HUDEP-2 (cell line): ENCODE measurements around the gene C10orf62.
"Not testable (repeated sequence)": the region's sequence is repeated elsewhere in the genome, so short reads cannot be mapped to it uniquely, and the experiment has no call there.

ENCODE experiments used
- DNase-seq, 76 experiments: peaks; one replicate each; lab custom pipeline; 2025; ENCODE audit not compliant: unreplicated experiment in 76 of 76; lab: John Stamatoyannopoulos, UW

Gene C10orf62

GRCh38 chr10:97618285-97618684 lies 28.8 kb downstream of the C10orf62 start:
- DNase-seq = no peak

- no peak for DNase-seq
These were observed 29.2 kb downstream of the C10orf62 start for GRCh38 chr10:97618733-97619132.

- DNase-seq = no peak
These were observed 33.8 kb downstream of the C10orf62 start for GRCh38 chr10:97623277-97623676.

DNA sequence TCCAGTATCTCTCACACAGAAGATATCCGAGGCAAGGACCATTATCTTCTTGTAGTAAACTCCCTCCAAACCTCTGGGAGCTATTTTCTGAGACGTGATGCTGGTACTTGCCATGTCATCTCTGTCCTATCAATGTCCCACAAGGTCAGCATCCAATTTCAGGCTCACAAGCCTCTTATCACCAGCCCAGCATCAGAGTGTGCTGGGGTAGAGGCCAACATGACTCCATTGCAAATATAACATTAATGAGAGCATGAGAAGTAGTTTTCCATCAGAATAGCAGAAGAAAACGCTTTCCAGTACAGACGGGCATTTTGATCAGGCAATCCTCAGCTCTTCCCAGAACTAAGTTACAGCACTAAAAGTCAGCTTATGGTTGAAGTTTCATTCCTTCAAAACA lies 38.2 kb downstream of the C10orf62 start:
- DNase-seq = peak in 43 of 76 experiments; percentile 5 to 70 (median 37)

DNA sequence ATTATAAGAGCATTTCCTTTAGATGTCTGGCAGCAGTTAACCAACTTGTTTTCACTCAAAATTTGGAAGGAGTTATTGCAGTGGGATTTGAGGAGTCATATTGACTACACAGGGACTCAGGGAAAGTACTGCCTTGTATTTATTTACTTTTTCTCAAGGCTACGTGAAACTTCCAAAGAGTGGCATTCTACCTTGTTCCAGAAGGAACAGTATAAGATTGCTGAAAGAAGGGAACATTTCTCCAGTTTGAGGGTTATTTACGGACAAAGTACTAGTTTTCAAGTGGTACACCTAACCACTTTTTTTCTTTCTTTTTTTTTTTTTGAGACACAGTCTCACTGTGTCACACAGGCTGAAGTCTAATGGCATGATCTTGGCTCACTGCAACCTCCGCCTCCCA lies 38.7 kb downstream of the C10orf62 start:
- DNase-seq = no peak

DNA sequence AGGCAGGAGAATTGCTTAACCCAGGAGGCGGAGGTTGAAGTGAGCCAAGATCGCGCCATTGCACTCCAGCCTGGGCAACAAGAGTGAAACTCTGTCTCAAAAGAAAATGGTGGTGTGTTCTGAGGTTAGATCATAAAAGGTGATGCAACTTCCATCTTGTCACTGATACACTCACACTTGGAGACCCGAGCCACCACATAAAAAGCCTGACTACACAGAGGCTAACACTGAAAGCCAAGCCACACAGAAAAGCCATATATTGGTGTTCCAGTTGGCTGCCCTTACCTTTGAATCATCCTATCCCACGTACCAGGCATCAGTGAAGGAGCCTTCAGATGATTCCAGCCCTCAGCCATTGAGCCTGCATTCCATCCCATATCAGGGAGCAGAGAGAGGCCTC lies 39.8 kb downstream of the C10orf62 start:
- no peak for DNase-seq

- DNase-seq = no peak
These were observed 41.6 kb downstream of the C10orf62 start for GRCh38 chr10:97631098-97631497.

GRCh38 chr10:97632949-97633884 lies 43.7 kb downstream of the C10orf62 start, which contains the start of gene MORN4:
MORN4 (minus strand) TSS chr10:97633500; CDS start chr10:97619653, 13,847 bp downstream.
- peak; percentile 9 to 95 (median 89) for DNase-seq

DNA sequence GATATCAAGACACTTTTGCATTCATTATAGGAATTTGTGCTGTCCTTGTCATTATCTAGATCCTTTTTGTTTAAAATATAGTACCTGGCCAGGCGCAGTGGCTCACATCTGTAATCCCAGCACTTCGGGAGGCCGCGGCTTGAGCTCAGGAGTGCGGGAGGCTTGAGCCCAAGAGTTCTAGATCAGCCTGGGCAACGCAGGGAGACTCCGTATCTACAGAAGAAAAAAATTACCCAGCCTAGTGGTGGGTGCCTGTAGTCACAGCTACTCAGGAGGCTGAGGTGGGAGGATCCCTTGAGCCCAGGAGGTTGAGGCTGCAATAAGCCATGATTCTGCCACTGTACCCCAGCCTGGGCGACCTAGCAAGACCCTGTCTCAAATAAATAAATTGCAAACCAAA lies 44.4 kb downstream of the C10orf62 start:
- peak in 32 of 76 experiments; percentile 10 to 64 (median 36) for DNase-seq

- DNase-seq = no peak
These were observed 46.1 kb downstream of the C10orf62 start for GRCh38 chr10:97635577-97635976.

DNA sequence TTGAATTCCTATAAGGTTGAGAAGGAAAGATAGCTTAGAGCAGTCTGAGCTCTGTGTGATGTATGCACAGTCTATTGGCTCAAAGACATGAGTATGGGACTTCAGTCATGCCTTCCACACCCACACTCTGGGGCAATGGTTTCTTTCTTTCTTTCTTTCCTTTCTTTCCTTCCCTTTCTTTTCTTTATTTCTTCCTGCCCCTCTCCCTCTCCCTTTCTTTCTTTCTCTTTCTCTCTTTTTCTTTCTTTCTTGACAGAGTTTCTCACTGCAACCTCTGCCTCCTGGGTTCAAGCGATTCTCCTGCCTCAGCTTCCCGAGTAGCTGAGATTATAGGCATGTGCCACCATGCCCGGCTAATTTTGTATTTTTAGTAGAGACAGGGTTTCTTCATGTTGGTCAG lies 49.6 kb downstream of the C10orf62 start:
- DNase-seq = not testable (repeated sequence)

DNA sequence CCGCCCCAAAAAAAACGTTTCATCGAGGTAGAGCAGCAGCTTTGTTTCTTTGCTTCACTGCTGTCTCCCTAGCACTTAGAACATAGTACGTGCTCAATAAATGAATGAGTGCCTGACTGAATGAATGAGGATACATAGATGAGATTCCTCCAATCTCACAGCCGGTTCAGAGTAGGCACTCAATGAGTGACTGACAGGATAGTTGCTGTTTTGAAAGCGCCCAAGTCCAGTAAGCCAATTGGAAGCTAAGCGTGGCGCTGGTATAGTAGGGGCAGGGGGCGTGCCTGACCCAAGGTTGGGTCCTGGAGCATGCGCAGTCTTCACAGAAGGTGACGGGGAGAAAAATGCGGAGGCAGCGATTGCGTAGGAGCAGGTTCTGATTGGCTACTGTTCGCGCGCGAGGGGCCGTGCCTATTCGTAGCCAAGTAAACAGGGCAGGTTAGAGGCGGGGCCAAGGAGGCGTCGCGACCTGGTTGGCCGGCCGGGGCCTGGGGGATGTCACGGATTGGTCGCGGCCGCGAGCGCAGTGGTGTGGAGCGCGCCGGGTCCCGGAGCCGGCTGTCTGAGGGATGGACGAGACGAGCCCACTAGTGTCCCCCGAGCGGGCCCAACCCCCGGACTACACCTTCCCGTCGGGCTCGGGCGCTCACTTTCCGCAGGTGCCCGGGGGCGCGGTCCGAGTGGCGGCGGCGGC lies 50.8 kb downstream of the C10orf62 start, which contains the start of gene PI4K2A:
PI4K2A (plus strand) TSS at position 498 of the 694 bp plus-strand sequence; CDS start at position 570, 72 bp downstream.
- DNase-seq = peak in 75 of 76 experiments; percentile 46 to 99 (median 98)
